K562 (cell line): ENCODE results near the gene STPG2. TPM values are rescaled to one million over a fixed set of nuclear protein-coding genes. Genes with fewer than 3 reads are reported as not detected.

Source experiments
- ATAC-seq: fragments of 200-7000 bp; cut with Tn5 transposase; 3 replicates; pipeline ENCODE4 v1.9.1; 2020; ENCODE audit warnings: moderate library complexity
- BruUV-seq: library from RNA; stranded (reverse); fragments of 400-500 nt; replicated peaks from 2 replicates; lab custom pipeline; 2021; lab: Mats Ljungman, UMichigan
- CTCF ChIA-PET: fragments of 300-600 bp; formaldehyde crosslinking; extraction: SDS; loops from one replicate; lab custom pipeline; 2021; ENCODE audit warnings: low intra/inter-chr PET ratio; lab: Yijun Ruan, JAX
- POLR2A ChIA-PET: fragments of 300-600, 350-650 bp; sonication (Branson Sonifier 250); formaldehyde crosslinking; extraction: SDS; loops from one replicate; lab custom pipeline; 2021; ENCODE audit warnings: antibody characterized with exemption, inconsistent platforms; lab: Yijun Ruan, JAX
- DNase-seq, 4 experiments: peaks; one replicate each; pipeline versions ENCODE4 v3.0.0 to v3.0.0-alpha.2; 2011 to 2018; ENCODE audit warnings: low spot score in 3 of 4, mixed read lengths in 3 of 4; ENCODE audit errors: extremely low read depth in 1 of 4
- FAIRE-seq: peaks from 2 replicates; lab custom pipeline; 2011; peaks lifted over from hg19 to GRCh38; lab: Jason Lieb, UNC
- H2AFZ ChIP-seq: 2 replicates; pipeline ENCODE4 v1.6.0; 2011; ENCODE audit warnings: low read depth, low read length, control low read depth, inconsistent platforms
- H3K27ac ChIP-seq: fragments of 200-600 bp; 3 replicates; pipeline ENCODE4 v1.8.0; 2011; ENCODE audit warnings: low read depth, mild to moderate bottlenecking, control low read depth, inconsistent platforms, low read length, moderate library complexity, mixed read lengths; ENCODE audit errors: extremely low read depth
- H3K27me3 ChIP-seq, 2 experiments: fragments of 300-600 bp in 1 of 2; 2 replicates in 1 of 2; 3 replicates in 1 of 2; pipeline versions ENCODE4 v1.6.0 to v1.8.0; 2011; ENCODE audit warnings: inconsistent platforms in 2 of 2, low read length in 2 of 2, mild to moderate bottlenecking in 1 of 2, mixed read lengths in 1 of 2, moderate library complexity in 1 of 2; ENCODE audit not compliant: control insufficient read depth in 2 of 2, insufficient read depth in 2 of 2
- H3K36me3 ChIP-seq: fragments of 300-600 bp; 3 replicates; pipeline ENCODE4 v1.8.0; 2011; ENCODE audit warnings: mild to moderate bottlenecking, low read length, inconsistent platforms; ENCODE audit not compliant: control insufficient read depth, insufficient read depth
- H3K4me1 ChIP-seq, 2 experiments: fragments of 200-600 bp in 1 of 2; replicated peaks in 1 of 2; 2 replicates in 1 of 2; 3 replicates in 1 of 2; pipeline versions ENCODE4 v1.5.1 to v1.8.0; 2011; ENCODE audit warnings: inconsistent platforms in 2 of 2, low read length in 2 of 2, mild to moderate bottlenecking in 1 of 2, mixed read lengths in 1 of 2, moderate library complexity in 1 of 2; ENCODE audit not compliant: control insufficient read depth in 2 of 2, insufficient read depth in 2 of 2
- H3K4me2 ChIP-seq: 2 replicates; pipeline ENCODE4 v1.6.1; 2011; ENCODE audit warnings: low read length, control low read depth, inconsistent platforms, mixed read lengths; ENCODE audit not compliant: insufficient read depth
- H3K4me3 ChIP-seq: fragments of 200-600 bp; sonication (generic), shearing (Covaris generic); 2 replicates; pipeline ENCODE4 v1.5.1; 2016; ENCODE audit warnings: control low read depth, inconsistent platforms
- H3K79me2 ChIP-seq: fragments of 200-600 bp; 3 replicates; pipeline ENCODE4 v1.8.0; 2011; ENCODE audit warnings: low read length, inconsistent platforms; ENCODE audit not compliant: control insufficient read depth, insufficient read depth
- H3K9ac ChIP-seq, 2 experiments: 2 replicates each; pipeline versions ENCODE4 v1.6.0 to v1.6.1; 2011; ENCODE audit warnings: low read depth in 2 of 2, low read length in 2 of 2, control low read depth in 1 of 2, inconsistent platforms in 1 of 2, mild to moderate bottlenecking in 1 of 2, mixed read lengths in 1 of 2; ENCODE audit not compliant: insufficient read depth in 1 of 2
- H3K9me1 ChIP-seq: one replicate; pipeline ENCODE4 v1.6.0; 2011; ENCODE audit warnings: inconsistent platforms, mild to moderate bottlenecking, low read length, moderate library complexity; ENCODE audit not compliant: control insufficient read depth, insufficient read depth
- H3K9me3 ChIP-seq: replicated peaks from 2 replicates; pipeline ENCODE4 v1.5.1; 2011; ENCODE audit warnings: low read depth, low read length, inconsistent platforms; ENCODE audit not compliant: control insufficient read depth, insufficient read depth
- H4K20me1 ChIP-seq: replicated peaks from 2 replicates; pipeline ENCODE4 v1.6.1; 2011; ENCODE audit warnings: low read length, inconsistent platforms, mixed read lengths; ENCODE audit not compliant: control insufficient read depth, insufficient read depth
- BRD4 ChIP-seq: fragments of 200-600 bp; sonication (generic); IDR thresholded peaks from 2 replicates; pipeline ENCODE4 v1.6.1; 2017; ENCODE audit warnings: inconsistent platforms
- HNRNPL ChIP-seq: fragments of 200-400 bp; formaldehyde crosslinking; IDR thresholded peaks from 2 replicates; pipeline ENCODE4 v1.6.1; 2017; ENCODE audit warnings: low read depth, mild to moderate bottlenecking, low read length
- MCM2 ChIP-seq: fragments of 450-650 bp; IDR thresholded peaks from 2 replicates; pipeline ENCODE4 v1.6.1; 2017; ENCODE audit warnings: low read depth, mild to moderate bottlenecking
- RCOR1 ChIP-seq, 2 experiments: IDR thresholded peaks; 2 replicates each; pipeline ENCODE4 v1.6.1; 2012; ENCODE audit warnings: low read depth in 2 of 2, low read length in 2 of 2, borderline replicate concordance in 1 of 2, improper control_type of control experiment in 1 of 2
- ZNF184 ChIP-seq: sonication (generic); formaldehyde crosslinking; IDR thresholded peaks from 2 replicates; pipeline ENCODE4 v1.5.0; 2020; ENCODE audit warnings: missing genetic modification reagents
- ZNF561 ChIP-seq: fragments of 450-650 bp; formaldehyde crosslinking; conservative IDR thresholded peaks from 2 replicates; pipeline ENCODE4 v1.4.0; 2020; ENCODE audit warnings: mild to moderate bottlenecking, moderate library complexity
- ZNF586 ChIP-seq: fragments of 450-650 bp; formaldehyde crosslinking; conservative IDR thresholded peaks from 2 replicates; pipeline ENCODE4 v1.4.0; 2020; ENCODE audit warnings: mild to moderate bottlenecking, moderate library complexity
- in situ Hi-C: fragments of 300-500 bp; cut with MboI; formaldehyde crosslinking; loops from 4 replicates; pipeline ENCODE4 v1.15.0; 2018; ENCODE audit warnings: inconsistent platforms, mixed read lengths
- intact Hi-C: fragments of 100-400 bp; cut with micrococcal nuclease; formaldehyde crosslinking; loops from 2 replicates; pipeline ENCODE4 v1.14.2; 2022
- polyA plus RNA-seq, 8 experiments: library from polyadenylated mRNA; depleted of rRNA in 4 of 8; stranded (reverse) in 5 of 8; unstranded in 3 of 8; fragments of >200 nt; fragmentation: Nextera tagmentation in 2 of 8; fragmentation: Illumina TruSeq in 1 of 8; extraction: Ambion mirVana in 2 of 8; extraction: Trizol in 1 of 8; gene quantifications; 2 replicates each; pipeline versions ENCODE4 v1.2.1 to v1.2.3, GENCODE V29; 2011 to 2014; ENCODE audit warnings: inconsistent platforms in 1 of 8, missing spikeins in 1 of 8
- total RNA-seq, 7 experiments: library from RNA; depleted of rRNA in 6 of 7; stranded (reverse); fragments of >200 nt in 6 of 7; fragmentation: Illumina TruSeq in 2 of 7; extraction: Trizol in 2 of 7; gene quantifications; 2 replicates each; pipeline versions ENCODE4 v1.2.1 to v1.2.3, GENCODE V29; 2011 to 2021; ENCODE audit warnings: low replicate concordance in 1 of 7
- TF ChIP-seq, protein P1 (sequence below): fragments of 200-600 bp; sonication (generic); IDR thresholded peaks from one replicate; pipeline ENCODE4 v1.6.1; 2012; ENCODE audit warnings: mild to moderate bottlenecking, low read depth, low read length, inconsistent platforms
- TF ChIP-seq, protein P2 (sequence below): fragments of 450-650 bp; formaldehyde crosslinking; IDR thresholded peaks from 2 replicates; pipeline ENCODE4 v1.4.0; 2022; ENCODE audit warnings: missing genetic modification characterization
- TF ChIP-seq, protein P3 (sequence below): fragments of 450-650 bp; IDR thresholded peaks from 2 replicates; pipeline ENCODE4 v1.6.1; 2017; ENCODE audit warnings: mild to moderate bottlenecking, moderate library complexity

STPG2 gene
- total and polyA plus RNA-seq, 9 of the 15 experiments (the other 6 are each of a cell fraction or from before 2014, with no cell fraction given) = not detected

DNA sequence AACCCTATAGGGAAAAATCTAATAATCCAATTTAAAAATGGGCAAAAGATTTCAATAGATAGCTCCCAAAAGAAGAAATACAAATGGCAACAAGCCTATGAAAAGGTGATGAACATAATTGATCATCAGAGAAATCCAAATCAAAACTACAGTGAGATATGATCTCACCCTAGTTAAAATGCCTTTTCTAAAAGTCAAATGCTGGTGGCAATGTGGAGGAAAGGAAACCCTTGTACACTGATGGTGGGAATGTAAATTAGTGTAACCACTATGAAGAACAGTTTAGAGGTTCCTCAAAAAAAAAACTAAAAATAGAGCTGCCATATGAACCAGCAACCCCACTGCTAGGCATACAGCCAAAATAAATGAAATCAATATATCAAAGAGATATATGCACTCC is 44.5 kb downstream of the STPG2 start:
- no peak for ATAC-seq
- Histone ChIP-seq H3K27ac (no peak overlapping the region), H3K36me3 (no peaks in the 10 kb centered on the region), H2AFZ (no peak overlapping the region), H3K79me2 (no peaks in the 10 kb centered on the region), H3K9ac (no peak overlapping the region), H3K4me2 (no peak overlapping the region), H3K9me3 (no peaks in the 10 kb centered on the region), H3K4me1 (no peaks in the 10 kb centered on the region), H3K27me3 (no peaks in the 10 kb centered on the region), H3K9me1 (no peaks in the 10 kb centered on the region), H3K4me3 (no peak overlapping the region), H4K20me1 (no peaks in the 10 kb centered on the region)
- ChIA-PET POLR2A (no interaction called here), CTCF (no interaction called here)
- in situ Hi-C loops = no loop called here
- no peak for DNase-seq
- intact Hi-C loops = no loop called here
- BruUV-seq = no TSS peak
- no peak for FAIRE-seq
- TF ChIP-seq RCOR1 (IDR thresholded peaks at IDR 0.05; ENCODE audit: borderline replicate concordance in 1 of 2, low read depth in 2 of 2, low read length in 2 of 2) = no peak
- TF ChIP-seq MCM2 = no peak
- TF ChIP-seq ZNF561 (CRISPR knock-in tag) = no peak
- no peak for TF ChIP-seq HNRNPL
- no peak for TF ChIP-seq ZNF586 (CRISPR knock-in tag)
- no peak for TF ChIP-seq BRD4
- TF ChIP-seq, protein P1, sequence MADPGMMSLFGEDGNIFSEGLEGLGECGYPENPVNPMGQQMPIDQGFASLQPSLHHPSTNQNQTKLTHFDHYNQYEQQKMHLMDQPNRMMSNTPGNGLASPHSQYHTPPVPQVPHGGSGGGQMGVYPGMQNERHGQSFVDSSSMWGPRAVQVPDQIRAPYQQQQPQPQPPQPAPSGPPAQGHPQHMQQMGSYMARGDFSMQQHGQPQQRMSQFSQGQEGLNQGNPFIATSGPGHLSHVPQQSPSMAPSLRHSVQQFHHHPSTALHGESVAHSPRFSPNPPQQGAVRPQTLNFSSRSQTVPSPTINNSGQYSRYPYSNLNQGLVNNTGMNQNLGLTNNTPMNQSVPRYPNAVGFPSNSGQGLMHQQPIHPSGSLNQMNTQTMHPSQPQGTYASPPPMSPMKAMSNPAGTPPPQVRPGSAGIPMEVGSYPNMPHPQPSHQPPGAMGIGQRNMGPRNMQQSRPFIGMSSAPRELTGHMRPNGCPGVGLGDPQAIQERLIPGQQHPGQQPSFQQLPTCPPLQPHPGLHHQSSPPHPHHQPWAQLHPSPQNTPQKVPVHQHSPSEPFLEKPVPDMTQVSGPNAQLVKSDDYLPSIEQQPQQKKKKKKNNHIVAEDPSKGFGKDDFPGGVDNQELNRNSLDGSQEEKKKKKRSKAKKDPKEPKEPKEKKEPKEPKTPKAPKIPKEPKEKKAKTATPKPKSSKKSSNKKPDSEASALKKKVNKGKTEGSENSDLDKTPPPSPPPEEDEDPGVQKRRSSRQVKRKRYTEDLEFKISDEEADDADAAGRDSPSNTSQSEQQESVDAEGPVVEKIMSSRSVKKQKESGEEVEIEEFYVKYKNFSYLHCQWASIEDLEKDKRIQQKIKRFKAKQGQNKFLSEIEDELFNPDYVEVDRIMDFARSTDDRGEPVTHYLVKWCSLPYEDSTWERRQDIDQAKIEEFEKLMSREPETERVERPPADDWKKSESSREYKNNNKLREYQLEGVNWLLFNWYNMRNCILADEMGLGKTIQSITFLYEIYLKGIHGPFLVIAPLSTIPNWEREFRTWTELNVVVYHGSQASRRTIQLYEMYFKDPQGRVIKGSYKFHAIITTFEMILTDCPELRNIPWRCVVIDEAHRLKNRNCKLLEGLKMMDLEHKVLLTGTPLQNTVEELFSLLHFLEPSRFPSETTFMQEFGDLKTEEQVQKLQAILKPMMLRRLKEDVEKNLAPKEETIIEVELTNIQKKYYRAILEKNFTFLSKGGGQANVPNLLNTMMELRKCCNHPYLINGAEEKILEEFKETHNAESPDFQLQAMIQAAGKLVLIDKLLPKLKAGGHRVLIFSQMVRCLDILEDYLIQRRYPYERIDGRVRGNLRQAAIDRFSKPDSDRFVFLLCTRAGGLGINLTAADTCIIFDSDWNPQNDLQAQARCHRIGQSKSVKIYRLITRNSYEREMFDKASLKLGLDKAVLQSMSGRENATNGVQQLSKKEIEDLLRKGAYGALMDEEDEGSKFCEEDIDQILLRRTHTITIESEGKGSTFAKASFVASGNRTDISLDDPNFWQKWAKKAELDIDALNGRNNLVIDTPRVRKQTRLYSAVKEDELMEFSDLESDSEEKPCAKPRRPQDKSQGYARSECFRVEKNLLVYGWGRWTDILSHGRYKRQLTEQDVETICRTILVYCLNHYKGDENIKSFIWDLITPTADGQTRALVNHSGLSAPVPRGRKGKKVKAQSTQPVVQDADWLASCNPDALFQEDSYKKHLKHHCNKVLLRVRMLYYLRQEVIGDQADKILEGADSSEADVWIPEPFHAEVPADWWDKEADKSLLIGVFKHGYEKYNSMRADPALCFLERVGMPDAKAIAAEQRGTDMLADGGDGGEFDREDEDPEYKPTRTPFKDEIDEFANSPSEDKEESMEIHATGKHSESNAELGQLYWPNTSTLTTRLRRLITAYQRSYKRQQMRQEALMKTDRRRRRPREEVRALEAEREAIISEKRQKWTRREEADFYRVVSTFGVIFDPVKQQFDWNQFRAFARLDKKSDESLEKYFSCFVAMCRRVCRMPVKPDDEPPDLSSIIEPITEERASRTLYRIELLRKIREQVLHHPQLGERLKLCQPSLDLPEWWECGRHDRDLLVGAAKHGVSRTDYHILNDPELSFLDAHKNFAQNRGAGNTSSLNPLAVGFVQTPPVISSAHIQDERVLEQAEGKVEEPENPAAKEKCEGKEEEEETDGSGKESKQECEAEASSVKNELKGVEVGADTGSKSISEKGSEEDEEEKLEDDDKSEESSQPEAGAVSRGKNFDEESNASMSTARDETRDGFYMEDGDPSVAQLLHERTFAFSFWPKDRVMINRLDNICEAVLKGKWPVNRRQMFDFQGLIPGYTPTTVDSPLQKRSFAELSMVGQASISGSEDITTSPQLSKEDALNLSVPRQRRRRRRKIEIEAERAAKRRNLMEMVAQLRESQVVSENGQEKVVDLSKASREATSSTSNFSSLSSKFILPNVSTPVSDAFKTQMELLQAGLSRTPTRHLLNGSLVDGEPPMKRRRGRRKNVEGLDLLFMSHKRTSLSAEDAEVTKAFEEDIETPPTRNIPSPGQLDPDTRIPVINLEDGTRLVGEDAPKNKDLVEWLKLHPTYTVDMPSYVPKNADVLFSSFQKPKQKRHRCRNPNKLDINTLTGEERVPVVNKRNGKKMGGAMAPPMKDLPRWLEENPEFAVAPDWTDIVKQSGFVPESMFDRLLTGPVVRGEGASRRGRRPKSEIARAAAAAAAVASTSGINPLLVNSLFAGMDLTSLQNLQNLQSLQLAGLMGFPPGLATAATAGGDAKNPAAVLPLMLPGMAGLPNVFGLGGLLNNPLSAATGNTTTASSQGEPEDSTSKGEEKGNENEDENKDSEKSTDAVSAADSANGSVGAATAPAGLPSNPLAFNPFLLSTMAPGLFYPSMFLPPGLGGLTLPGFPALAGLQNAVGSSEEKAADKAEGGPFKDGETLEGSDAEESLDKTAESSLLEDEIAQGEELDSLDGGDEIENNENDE = no peak
- TF ChIP-seq ZNF184 (CRISPR knock-in tag) = no peak
- TF ChIP-seq, protein P2, sequence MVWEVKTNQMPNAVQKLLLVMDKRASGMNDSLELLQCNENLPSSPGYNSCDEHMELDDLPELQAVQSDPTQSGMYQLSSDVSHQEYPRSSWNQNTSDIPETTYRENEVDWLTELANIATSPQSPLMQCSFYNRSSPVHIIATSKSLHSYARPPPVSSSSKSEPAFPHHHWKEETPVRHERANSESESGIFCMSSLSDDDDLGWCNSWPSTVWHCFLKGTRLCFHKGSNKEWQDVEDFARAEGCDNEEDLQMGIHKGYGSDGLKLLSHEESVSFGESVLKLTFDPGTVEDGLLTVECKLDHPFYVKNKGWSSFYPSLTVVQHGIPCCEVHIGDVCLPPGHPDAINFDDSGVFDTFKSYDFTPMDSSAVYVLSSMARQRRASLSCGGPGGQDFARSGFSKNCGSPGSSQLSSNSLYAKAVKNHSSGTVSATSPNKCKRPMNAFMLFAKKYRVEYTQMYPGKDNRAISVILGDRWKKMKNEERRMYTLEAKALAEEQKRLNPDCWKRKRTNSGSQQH = no peak
- TF ChIP-seq, protein P3, sequence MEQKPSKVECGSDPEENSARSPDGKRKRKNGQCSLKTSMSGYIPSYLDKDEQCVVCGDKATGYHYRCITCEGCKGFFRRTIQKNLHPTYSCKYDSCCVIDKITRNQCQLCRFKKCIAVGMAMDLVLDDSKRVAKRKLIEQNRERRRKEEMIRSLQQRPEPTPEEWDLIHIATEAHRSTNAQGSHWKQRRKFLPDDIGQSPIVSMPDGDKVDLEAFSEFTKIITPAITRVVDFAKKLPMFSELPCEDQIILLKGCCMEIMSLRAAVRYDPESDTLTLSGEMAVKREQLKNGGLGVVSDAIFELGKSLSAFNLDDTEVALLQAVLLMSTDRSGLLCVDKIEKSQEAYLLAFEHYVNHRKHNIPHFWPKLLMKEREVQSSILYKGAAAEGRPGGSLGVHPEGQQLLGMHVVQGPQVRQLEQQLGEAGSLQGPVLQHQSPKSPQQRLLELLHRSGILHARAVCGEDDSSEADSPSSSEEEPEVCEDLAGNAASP = no peak
